Prostate gland (tissue), 2 donors: ENCODE results near the gene C16orf89. TPM values are rescaled to one million over a fixed set of nuclear protein-coding genes. Genes with fewer than 3 reads are reported as not detected.

Experiments
- DNase-seq: peaks from one replicate; pipeline ENCODE4 v3.0.0-alpha.2; 2019; ENCODE audit warnings: low spot score
- H3K27ac ChIP-seq, 2 donors: fragments of 200-600 bp; sonication (generic); 2 replicates each; pipeline ENCODE4 v1.5.1; 2017 to 2019
- H3K27me3 ChIP-seq: fragments of 200-600 bp; sonication (generic); replicated peaks from 2 replicates; pipeline ENCODE4 v1.5.1; 2019; ENCODE audit not compliant: insufficient read depth
- H3K36me3 ChIP-seq, 2 donors: fragments of 200-600 bp; sonication (generic); 1 replicate in 1 of 2; 2 replicates in 1 of 2; pipeline versions ENCODE4 v1.5.1 to v1.8.1; 2017 to 2019
- H3K4me1 ChIP-seq: fragments of 200-600 bp; sonication (generic); replicated peaks from 2 replicates; pipeline ENCODE4 v1.5.1; 2019
- H3K4me3 ChIP-seq, 2 donors: fragments of 200-600 bp; sonication (generic); 2 replicates each; pipeline ENCODE4 v1.5.1; 2017 to 2019
- H3K9me3 ChIP-seq: fragments of 200-600 bp; sonication (generic); 2 replicates; pipeline ENCODE4 v1.5.1; 2017
- CTCF ChIP-seq, 4 experiments: fragments of 200-600 bp in 2 of 4; fragments of 450-650 bp in 2 of 4; sonication (generic) in 2 of 4; IDR thresholded peaks; 1 replicate in 3 of 4; 2 replicates in 1 of 4; pipeline ENCODE4 v1.5.1; 2016 to 2019; ENCODE audit warnings: antibody characterized with exemption in 4 of 4, mild to moderate bottlenecking in 2 of 4, moderate library complexity in 2 of 4
- POLR2A ChIP-seq: fragments of 450-650 bp; IDR thresholded peaks from one replicate; pipeline ENCODE4 v1.6.1; 2016; ENCODE audit warnings: antibody characterized with exemption, mild to moderate bottlenecking
- POLR2AphosphoS5 ChIP-seq: sonication (generic); formaldehyde crosslinking; IDR thresholded peaks from one replicate; pipeline ENCODE4 v1.6.1; 2017; ENCODE audit warnings: antibody characterized with exemption
- WGBS: methylation state at CpG from one replicate; pipeline ENCODE4 v1.1.5; 2018; 5-methylcytosine and 5-hydroxymethylcytosine counted together
- intact Hi-C: fragments of 100-400 bp; cut with DNase I; formaldehyde crosslinking; loops from one replicate; pipeline ENCODE4 v1.14.2; 2022
- total RNA-seq, 2 donors: library from RNA; depleted of rRNA; stranded (reverse); fragments of >200 nt; gene quantifications; one replicate each; pipeline ENCODE4 v1.1.0, GENCODE V29; 2016

C16orf89 gene
- total RNA-seq, 2 donors from 2014 or later = 6.6 to 29.4 TPM

- no peak for TF ChIP-seq CTCF (IDR thresholded peaks at IDR 0.05)
- no peak for TF ChIP-seq POLR2A
- no peak for TF ChIP-seq POLR2AphosphoS5
- WGBS = 89% methylated on average over 9 of the region's 9 CpGs
- intact Hi-C loops = no loop called here
Observed at GRCh38 chr16:5069048-5069447, 3.3 kb upstream of the C16orf89 start.

GRCh38 chr16:5066511-5066910 lies 755 bp upstream of the C16orf89 start:
- Histone ChIP-seq H3K27ac (no peak overlapping the region), H3K9me3 (no peaks in the 10 kb centered on the region), H3K36me3 (no peaks in the 10 kb centered on the region), H3K27me3 (no peaks in the 10 kb centered on the region), H3K4me1 (no peaks in the 10 kb centered on the region), H3K4me3 (no peak overlapping the region)
- intact Hi-C loops = no loop called here
- 84% methylated on average over 6 of the region's 6 CpGs for WGBS
- no peak for DNase-seq
- TF ChIP-seq POLR2A (no peak), CTCF (IDR thresholded peaks at IDR 0.05) (no peak), POLR2AphosphoS5 (no peak)

More at GRCh38 chr16:5069048-5069447, 3.3 kb upstream of the C16orf89 start:
- Histone ChIP-seq H3K9me3 (no peaks in the 10 kb centered on the region), H3K27me3 (no peaks in the 10 kb centered on the region), H3K4me1 (no peaks in the 10 kb centered on the region), H3K27ac (no peak overlapping the region), H3K36me3 (no peaks in the 10 kb centered on the region), H3K4me3 (no peak overlapping the region)
- no peak for DNase-seq

- no peak for TF ChIP-seq POLR2AphosphoS5
- no peak for TF ChIP-seq POLR2A
- TF ChIP-seq CTCF (IDR thresholded peaks at IDR 0.05) = no peak
- H3K27ac ChIP-seq = no peak overlapping the region
- H3K27me3 ChIP-seq = no peaks in the 10 kb centered on the region
- no peak overlapping the region for H3K4me3 ChIP-seq
- H3K4me1 ChIP-seq = no peaks in the 10 kb centered on the region
- H3K36me3 ChIP-seq = no peaks in the 10 kb centered on the region
- intact Hi-C loops = no loop called here
- no peak for DNase-seq
- 36% methylated on average over 8 of the region's 8 CpGs for WGBS
- H3K9me3 ChIP-seq = no peaks in the 10 kb centered on the region
Observed at GRCh38 chr16:5065326-5065725, 430 bp downstream of the C16orf89 start.

GRCh38 chr16:5064915-5065314 lies 841 bp downstream of the C16orf89 start:
- no peak for DNase-seq
- intact Hi-C loops = no loop called here
- no peak for TF ChIP-seq POLR2AphosphoS5
- TF ChIP-seq CTCF (IDR thresholded peaks at IDR 0.05) = no peak
- no peak for TF ChIP-seq POLR2A
- H3K4me3 ChIP-seq = no peak overlapping the region
- no peaks in the 10 kb centered on the region for H3K27me3 ChIP-seq
- no peaks in the 10 kb centered on the region for H3K4me1 ChIP-seq
- no peaks in the 10 kb centered on the region for H3K36me3 ChIP-seq
- WGBS = 29% methylated on average over 7 of the region's 7 CpGs
- no peak overlapping the region for H3K27ac ChIP-seq
- H3K9me3 ChIP-seq = no peaks in the 10 kb centered on the region
